D721Med (cell line): Measurements from ENCODE around the gene KCNAB1.

Experiments used
- DNase-seq: peaks from one replicate; pipeline ENCODE4 v3.0.0; 2011; ENCODE audit warnings: low spot score; ENCODE audit not compliant: insufficient read length
- FAIRE-seq: peaks from 2 replicates; lab custom pipeline; 2011; peaks lifted over from hg19 to GRCh38; lab: Jason Lieb, UNC
- TF ChIP-seq, protein P1 (sequence below): IDR thresholded peaks from 2 replicates; pipeline ENCODE4 v1.5.1; 2012; ENCODE audit warnings: mild to moderate bottlenecking, control low read depth; ENCODE audit not compliant: insufficient read depth; ENCODE audit errors: missing control alignments

Gene KCNAB1

GRCh38 chr3:156359368-156359767 lies 239.0 kb downstream of the KCNAB1 start:
- DNase-seq (no peak), FAIRE-seq (no peak)
- TF ChIP-seq, protein P1, sequence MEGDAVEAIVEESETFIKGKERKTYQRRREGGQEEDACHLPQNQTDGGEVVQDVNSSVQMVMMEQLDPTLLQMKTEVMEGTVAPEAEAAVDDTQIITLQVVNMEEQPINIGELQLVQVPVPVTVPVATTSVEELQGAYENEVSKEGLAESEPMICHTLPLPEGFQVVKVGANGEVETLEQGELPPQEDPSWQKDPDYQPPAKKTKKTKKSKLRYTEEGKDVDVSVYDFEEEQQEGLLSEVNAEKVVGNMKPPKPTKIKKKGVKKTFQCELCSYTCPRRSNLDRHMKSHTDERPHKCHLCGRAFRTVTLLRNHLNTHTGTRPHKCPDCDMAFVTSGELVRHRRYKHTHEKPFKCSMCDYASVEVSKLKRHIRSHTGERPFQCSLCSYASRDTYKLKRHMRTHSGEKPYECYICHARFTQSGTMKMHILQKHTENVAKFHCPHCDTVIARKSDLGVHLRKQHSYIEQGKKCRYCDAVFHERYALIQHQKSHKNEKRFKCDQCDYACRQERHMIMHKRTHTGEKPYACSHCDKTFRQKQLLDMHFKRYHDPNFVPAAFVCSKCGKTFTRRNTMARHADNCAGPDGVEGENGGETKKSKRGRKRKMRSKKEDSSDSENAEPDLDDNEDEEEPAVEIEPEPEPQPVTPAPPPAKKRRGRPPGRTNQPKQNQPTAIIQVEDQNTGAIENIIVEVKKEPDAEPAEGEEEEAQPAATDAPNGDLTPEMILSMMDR, result no peak

GRCh38 chr3:156360083-156360482 lies 239.7 kb downstream of the KCNAB1 start:
- no peak for DNase-seq
- no peak for FAIRE-seq
- TF ChIP-seq, protein P1, result no peak

- TF ChIP-seq, protein P1, result no peak
- DNase-seq (no peak), FAIRE-seq (no peak)
Measured at GRCh38 chr3:156360963-156361362, 240.6 kb downstream of the KCNAB1 start.

DNA sequence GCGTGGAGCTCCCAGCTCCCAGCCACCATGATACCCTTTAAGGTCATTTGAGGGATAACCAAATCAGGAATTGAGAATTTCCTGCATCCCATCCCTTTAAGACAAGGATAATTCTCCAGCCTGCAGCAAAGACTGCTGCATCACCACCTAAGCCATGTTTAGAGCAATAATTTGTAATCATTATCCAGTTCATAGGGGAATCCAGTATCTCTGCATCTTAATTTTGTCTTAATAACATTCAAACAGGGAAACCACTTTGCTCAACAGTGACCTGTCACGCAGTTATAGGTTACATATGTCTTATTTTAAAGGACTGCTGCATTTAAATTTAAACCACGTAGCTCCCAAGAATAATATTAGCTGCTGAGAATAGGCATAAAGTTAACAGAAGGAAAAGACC lies 246.2 kb downstream of the KCNAB1 start:
- TF ChIP-seq, protein P1, result no peak

DNA sequence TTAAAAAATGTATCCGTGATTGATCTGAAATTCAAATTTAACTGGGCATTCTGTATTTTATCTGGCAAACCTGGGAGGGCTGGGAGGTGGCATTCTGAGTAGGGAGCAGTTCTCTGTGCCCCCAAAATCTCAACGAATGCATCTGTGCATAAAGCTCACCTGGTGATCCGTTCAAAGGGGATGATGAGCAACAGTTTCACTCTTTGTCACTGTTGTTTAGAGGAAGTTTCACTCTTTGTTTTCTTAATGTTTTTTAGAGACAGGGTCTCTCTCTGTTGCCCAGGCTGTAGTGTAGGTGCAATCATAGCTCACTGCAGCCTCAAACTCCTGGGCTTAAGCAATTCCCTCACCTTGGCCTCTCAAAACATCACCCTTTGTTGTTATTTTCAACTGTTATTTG lies 247.8 kb downstream of the KCNAB1 start:
- FAIRE-seq (no peak), DNase-seq (no peak)

More for the DNA sequence above, 246.2 kb downstream of the KCNAB1 start:
- FAIRE-seq (no peak), DNase-seq (no peak)

GRCh38 chr3:156371701-156372100 lies 251.3 kb downstream of the KCNAB1 start:
- TF ChIP-seq, protein P1, result no peak
- FAIRE-seq, result no peak
- no peak for DNase-seq

More for the DNA sequence above, 247.8 kb downstream of the KCNAB1 start:
- TF ChIP-seq, protein P1, result no peak

DNA sequence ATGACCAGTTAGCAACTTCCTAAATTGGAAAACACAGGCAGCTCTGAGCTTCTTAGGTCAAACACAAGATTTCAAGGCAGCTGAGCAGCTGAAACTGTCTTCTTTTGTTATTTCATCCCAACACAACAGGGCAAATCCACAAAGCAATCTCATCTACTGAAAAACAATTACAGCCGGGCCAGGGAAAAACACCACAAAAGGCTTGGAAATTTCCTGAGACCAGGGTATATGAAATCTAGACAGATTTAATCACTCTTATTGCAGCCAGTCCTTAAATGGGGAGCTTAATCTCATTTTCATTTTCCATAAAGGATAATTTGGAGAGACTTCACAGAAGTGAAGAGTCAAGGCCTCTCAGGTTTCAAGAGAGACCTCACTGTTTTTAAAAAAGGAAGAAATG lies 252.7 kb downstream of the KCNAB1 start:
- TF ChIP-seq, protein P1, result no peak
- FAIRE-seq, result no peak
- DNase-seq, result no peak
